DND-41 (cell line): ENCODE measurements around the gene SLC11A2.
A peak's percentile ranks its signal among the peaks of the same experiment; 100 is the strongest.

Experiments
- ATAC-seq: fragments of 200-7000 bp; cut with Tn5 transposase; 3 replicates; pipeline ENCODE4 v1.9.1; 2021; ENCODE audit warnings: low read depth; ENCODE audit not compliant: insufficient read depth
- DNase-seq: peaks from one replicate; pipeline ENCODE4 v3.0.0-alpha.2; 2020
- H2AFZ ChIP-seq: 2 replicates; pipeline ENCODE4 v1.6.0; 2012; ENCODE audit warnings: low read depth, low read length
- H3K27ac ChIP-seq: 2 replicates; pipeline ENCODE4 v1.5.1; 2012; ENCODE audit warnings: low read length, inconsistent platforms
- H3K27me3 ChIP-seq: fragments of 200-600 bp; sonication (generic); 2 replicates; pipeline ENCODE4 v1.6.0; 2012; ENCODE audit warnings: low read length, mild to moderate bottlenecking, inconsistent platforms; ENCODE audit not compliant: insufficient read depth, poor library complexity
- H3K36me3 ChIP-seq: 2 replicates; pipeline ENCODE4 v1.5.1; 2012; ENCODE audit warnings: low read length, inconsistent platforms; ENCODE audit not compliant: insufficient read depth
- H3K4me1 ChIP-seq: 2 replicates; pipeline ENCODE4 v1.5.1; 2012; ENCODE audit warnings: mild to moderate bottlenecking, low read length; ENCODE audit not compliant: insufficient read depth
- H3K4me2 ChIP-seq: 2 replicates; pipeline ENCODE4 v1.6.0; 2012; ENCODE audit warnings: mild to moderate bottlenecking, moderate library complexity, low read length, inconsistent platforms; ENCODE audit not compliant: insufficient read depth
- H3K4me3 ChIP-seq, 2 experiments: fragments of 200-600 bp in 1 of 2; shearing (Covaris generic) in 1 of 2; 2 replicates each; pipeline ENCODE4 v1.5.1; 2012 to 2016; ENCODE audit warnings: inconsistent platforms in 2 of 2, low read length in 2 of 2, mild to moderate bottlenecking in 2 of 2, low read depth in 1 of 2, moderate library complexity in 1 of 2
- H3K79me2 ChIP-seq: 2 replicates; pipeline ENCODE4 v1.6.0; 2012; ENCODE audit warnings: low read length, inconsistent platforms; ENCODE audit not compliant: insufficient read depth
- H3K9ac ChIP-seq: 2 replicates; pipeline ENCODE4 v1.6.0; 2012; ENCODE audit warnings: low read depth, mild to moderate bottlenecking, inconsistent platforms, low read length, moderate library complexity
- H3K9me3 ChIP-seq: 2 replicates; pipeline ENCODE4 v1.5.1; 2012; ENCODE audit warnings: low read length, moderate library complexity, mild to moderate bottlenecking, inconsistent platforms; ENCODE audit not compliant: insufficient read depth, severe bottlenecking
- H4K20me1 ChIP-seq: 2 replicates; pipeline ENCODE4 v1.6.0; 2012; ENCODE audit warnings: low read length; ENCODE audit not compliant: insufficient read depth
- EZH2 ChIP-seq: IDR thresholded peaks from 3 replicates; pipeline ENCODE4 v1.6.1; 2012; ENCODE audit warnings: borderline replicate concordance, low read depth, mild to moderate bottlenecking, moderate library complexity, low read length, inconsistent platforms; ENCODE audit not compliant: severe bottlenecking
- TF ChIP-seq, protein P1 (sequence below): IDR thresholded peaks from 2 replicates; pipeline ENCODE4 v1.5.1; 2012; ENCODE audit warnings: borderline replicate concordance, low read length, moderate library complexity, mild to moderate bottlenecking; ENCODE audit not compliant: poor library complexity, severe bottlenecking; ENCODE audit errors: extremely low read depth

The SLC11A2 gene

DNA sequence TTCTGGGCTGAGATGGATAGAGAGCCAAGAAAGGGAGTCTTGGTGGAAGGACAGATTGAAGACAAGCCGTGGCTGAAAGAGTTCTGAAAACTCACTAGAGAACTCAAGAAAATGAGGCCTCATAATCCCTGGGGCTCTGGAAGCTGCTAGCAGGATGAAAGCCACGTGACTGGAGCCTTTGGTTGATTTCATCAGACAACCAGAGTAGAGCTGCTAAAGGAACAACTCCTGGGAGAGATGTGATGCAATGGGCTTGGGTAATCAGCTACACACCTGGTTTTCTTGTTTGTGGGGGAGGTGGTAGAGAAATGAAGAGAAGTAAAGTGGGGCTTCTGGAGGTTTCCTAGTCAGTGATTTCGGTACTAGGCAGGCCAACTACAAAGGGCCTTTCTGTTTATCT, 43.8 kb upstream of the SLC11A2 start:
- Histone ChIP-seq H3K9me3 (no peaks in the 10 kb centered on the region), H3K4me2 (no peak overlapping the region), H3K36me3 (peaks cover 77% of the 10 kb centered on the region), H3K27ac (no peak overlapping the region; the same call in 1 of the 2 replicates), H2AFZ (no peak overlapping the region), H3K4me3 (no peak overlapping the region), H3K27me3 (no peaks in the 10 kb centered on the region), H3K4me1 (0 out of 2 replicates have a peak, but pooled peaks cover under 1% of the 10 kb centered on the region), H3K9ac (no peak overlapping the region), H3K79me2 (no peaks in the 10 kb centered on the region), H4K20me1 (peaks cover 3% of the 10 kb centered on the region; the same call in 1 of the 2 replicates)
- TF ChIP-seq, protein P1, sequence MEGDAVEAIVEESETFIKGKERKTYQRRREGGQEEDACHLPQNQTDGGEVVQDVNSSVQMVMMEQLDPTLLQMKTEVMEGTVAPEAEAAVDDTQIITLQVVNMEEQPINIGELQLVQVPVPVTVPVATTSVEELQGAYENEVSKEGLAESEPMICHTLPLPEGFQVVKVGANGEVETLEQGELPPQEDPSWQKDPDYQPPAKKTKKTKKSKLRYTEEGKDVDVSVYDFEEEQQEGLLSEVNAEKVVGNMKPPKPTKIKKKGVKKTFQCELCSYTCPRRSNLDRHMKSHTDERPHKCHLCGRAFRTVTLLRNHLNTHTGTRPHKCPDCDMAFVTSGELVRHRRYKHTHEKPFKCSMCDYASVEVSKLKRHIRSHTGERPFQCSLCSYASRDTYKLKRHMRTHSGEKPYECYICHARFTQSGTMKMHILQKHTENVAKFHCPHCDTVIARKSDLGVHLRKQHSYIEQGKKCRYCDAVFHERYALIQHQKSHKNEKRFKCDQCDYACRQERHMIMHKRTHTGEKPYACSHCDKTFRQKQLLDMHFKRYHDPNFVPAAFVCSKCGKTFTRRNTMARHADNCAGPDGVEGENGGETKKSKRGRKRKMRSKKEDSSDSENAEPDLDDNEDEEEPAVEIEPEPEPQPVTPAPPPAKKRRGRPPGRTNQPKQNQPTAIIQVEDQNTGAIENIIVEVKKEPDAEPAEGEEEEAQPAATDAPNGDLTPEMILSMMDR = no peak
- no peak for TF ChIP-seq EZH2
- DNase-seq = peak; percentile 60
- peak; percentile 80 for ATAC-seq

DNA sequence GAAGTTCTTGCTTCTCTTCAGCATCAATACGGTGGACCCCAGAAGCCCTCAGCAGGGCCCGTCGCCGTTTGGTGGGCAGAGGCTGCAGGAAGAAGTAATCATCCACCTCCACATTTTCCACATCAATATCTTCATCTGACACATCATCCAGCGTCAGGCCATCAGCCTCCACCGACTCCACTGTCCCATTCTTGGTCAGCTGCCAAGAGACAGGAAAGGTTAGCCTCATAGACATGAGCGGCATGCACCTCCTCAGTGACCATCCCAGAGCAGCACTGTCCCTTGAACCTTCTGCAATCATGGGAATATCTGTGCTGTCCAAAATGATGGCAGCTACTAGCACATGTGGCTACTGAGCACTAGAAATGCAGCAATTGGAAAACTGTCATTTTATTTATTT, 41.6 kb upstream of the SLC11A2 start:
- Histone ChIP-seq H3K27me3 (no peaks in the 10 kb centered on the region), H3K36me3 (peaks cover 83% of the 10 kb centered on the region), H3K4me1 (no peaks in the 10 kb centered on the region), H3K4me2 (no peak overlapping the region), H4K20me1 (no peaks in the 10 kb centered on the region), H3K9me3 (no peaks in the 10 kb centered on the region), H3K4me3 (no peak overlapping the region), H3K9ac (no peak overlapping the region), H3K79me2 (no peaks in the 10 kb centered on the region), H3K27ac (no peak overlapping the region), H2AFZ (no peak overlapping the region)
- DNase-seq = no peak
- ATAC-seq = no peak
- TF ChIP-seq, protein P1 = no peak
- TF ChIP-seq EZH2 = no peak

DNA sequence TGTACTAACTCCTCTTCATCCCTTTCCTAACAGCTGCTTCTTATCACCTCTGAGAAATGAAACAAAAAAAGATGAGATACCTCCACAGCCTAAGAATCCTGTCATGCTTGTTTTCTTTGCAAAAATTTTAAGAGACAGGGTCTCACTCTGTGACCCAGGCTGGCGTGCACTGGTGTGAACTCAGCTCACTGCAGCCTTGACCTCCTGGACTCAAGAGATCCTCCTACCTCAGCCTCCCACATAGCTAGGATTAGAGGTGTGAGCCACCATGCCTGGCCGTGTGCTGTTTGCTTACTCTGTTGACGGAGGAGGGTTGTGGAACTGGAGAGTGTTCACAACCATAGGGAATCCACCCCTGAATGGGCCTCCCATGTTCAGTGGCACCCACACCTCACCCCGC, 41.0 kb upstream of the SLC11A2 start:
- no peaks in the 10 kb centered on the region for H3K4me1 ChIP-seq
- ATAC-seq (no peak), DNase-seq (no peak)
- H3K27me3 ChIP-seq = no peaks in the 10 kb centered on the region
- no peaks in the 10 kb centered on the region for H3K79me2 ChIP-seq
- H3K4me2 ChIP-seq = no peak overlapping the region
- no peak overlapping the region for H2AFZ ChIP-seq
- H4K20me1 ChIP-seq = no peaks in the 10 kb centered on the region
- H3K9ac ChIP-seq = no peak overlapping the region
- H3K4me3 ChIP-seq = no peak overlapping the region
- TF ChIP-seq EZH2 = no peak
- TF ChIP-seq, protein P1 = no peak
- H3K36me3 ChIP-seq = peaks cover 84% of the 10 kb centered on the region
- no peak overlapping the region for H3K27ac ChIP-seq
- H3K9me3 ChIP-seq = no peaks in the 10 kb centered on the region

DNA sequence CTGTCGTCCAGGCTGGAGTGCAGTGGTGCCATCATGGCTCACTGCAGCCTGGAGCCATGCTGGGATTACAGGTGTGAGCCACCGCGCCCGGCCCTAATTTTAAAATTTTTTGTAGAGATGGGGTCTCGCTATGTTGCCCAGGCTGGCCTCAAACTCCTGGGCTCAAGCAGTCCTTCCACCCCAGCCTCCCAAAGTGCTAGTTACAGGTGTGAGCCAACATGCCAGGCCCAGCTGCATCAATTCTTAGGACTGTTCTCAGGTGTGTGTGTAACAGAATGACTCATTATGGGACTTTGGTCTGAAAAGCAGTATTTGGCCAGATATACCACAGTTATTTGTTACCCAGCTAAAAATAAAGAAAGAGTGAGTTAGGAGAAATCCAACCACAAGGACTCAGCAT, 39.3 kb upstream of the SLC11A2 start:
- Histone ChIP-seq H4K20me1 (0 out of 2 replicates have a peak, but pooled peaks cover 6% of the 10 kb centered on the region), H3K9me3 (no peaks in the 10 kb centered on the region), H3K79me2 (no peaks in the 10 kb centered on the region), H3K9ac (no peak overlapping the region), H3K27me3 (no peaks in the 10 kb centered on the region), H2AFZ (no peak overlapping the region), H3K4me1 (no peaks in the 10 kb centered on the region), H3K4me2 (no peak overlapping the region), H3K4me3 (no peak overlapping the region), H3K36me3 (peaks cover 83% of the 10 kb centered on the region), H3K27ac (no peak overlapping the region)
- TF ChIP-seq, protein P1 = no peak
- TF ChIP-seq EZH2 = no peak
- ATAC-seq (no peak), DNase-seq (no peak)
